ENCODE data around the gene SH3RF3.

Gene SH3RF3

GRCh38 chr2:109243526-109244303 lies 114.7 kb downstream of the SH3RF3 start:
- DNase-seq, result no peak

GRCh38 chr2:109244304-109244582 lies 115.2 kb downstream of the SH3RF3 start:
- DNase-seq, result no peak

- DNase-seq, result no peak
These were observed 115.9 kb downstream of the SH3RF3 start for GRCh38 chr2:109244750-109245382.

GRCh38 chr2:109246176-109246575 lies 117.2 kb downstream of the SH3RF3 start:
- no peak for DNase-seq

- DNase-seq, result no peak
These were observed 117.6 kb downstream of the SH3RF3 start for GRCh38 chr2:109246616-109247015.

GRCh38 chr2:109247340-109247739 lies 118.3 kb downstream of the SH3RF3 start:
- no peak for DNase-seq

GRCh38 chr2:109247812-109248211 lies 118.8 kb downstream of the SH3RF3 start:
- DNase-seq, result no peak

GRCh38 chr2:109248590-109248989 lies 119.6 kb downstream of the SH3RF3 start:
- no peak for DNase-seq

GRCh38 chr2:109253217-109253616 lies 124.2 kb downstream of the SH3RF3 start:
- DNase-seq, result no peak

GRCh38 chr2:109254174-109254904 lies 125.3 kb downstream of the SH3RF3 start:
- DNase-seq, result no peak

GRCh38 chr2:109255654-109256053 lies 126.6 kb downstream of the SH3RF3 start:
- DNase-seq, result no peak

GRCh38 chr2:109256111-109256510 lies 127.1 kb downstream of the SH3RF3 start:
- DNase-seq, result no peak

GRCh38 chr2:109256921-109257320 lies 127.9 kb downstream of the SH3RF3 start:
- no peak for DNase-seq

- DNase-seq, result no peak
These were observed 128.6 kb downstream of the SH3RF3 start for GRCh38 chr2:109257653-109258052.

- no peak for DNase-seq
These were observed 129.4 kb downstream of the SH3RF3 start for GRCh38 chr2:109258376-109258775.

- no peak for DNase-seq
These were observed 130.0 kb downstream of the SH3RF3 start for GRCh38 chr2:109258905-109259540.

GRCh38 chr2:109259671-109260070 lies 130.7 kb downstream of the SH3RF3 start:
- DNase-seq, result no peak

GRCh38 chr2:109260116-109260855 lies 131.3 kb downstream of the SH3RF3 start:
- DNase-seq, result no peak

- peak; percentile 7 for DNase-seq
These were observed 132.1 kb downstream of the SH3RF3 start for GRCh38 chr2:109260886-109261700.

- DNase-seq, result no peak
These were observed 133.1 kb downstream of the SH3RF3 start for GRCh38 chr2:109261906-109262631.

Data from activated CD4-positive, alpha-beta T cell treated with anti-CD3 and anti-CD28 coated beads, Interleukin-10, Interleukin-2, amounts not matched to agents 100 ng/mL and 50 ng/mL, durations not matched to agents 16 hours and 8 hours (primary cell).